ENCODE data around the gene CSRNP2.
"Not testable (repeated sequence)": the region's sequence is repeated elsewhere in the genome, so short reads cannot be mapped to it uniquely, and the experiment has no call there.

The CSRNP2 gene

GRCh38 chr12:51025836-51026638 lies 57.4 kb downstream of the CSRNP2 start, which contains the start of gene SLC11A2:
SLC11A2 (minus strand) TSS chr12:51026384; CDS start chr12:51010728, 15,656 bp downstream.
- DNase-seq = peak; percentile 92

GRCh38 chr12:51025338-51025835 lies 58.0 kb downstream of the CSRNP2 start:
- no peak for DNase-seq

GRCh38 chr12:51023625-51024382 lies 59.6 kb downstream of the CSRNP2 start:
- no peak for DNase-seq

GRCh38 chr12:51021694-51022093 lies 61.7 kb downstream of the CSRNP2 start:
- DNase-seq = no peak

GRCh38 chr12:51020448-51021182 lies 62.8 kb downstream of the CSRNP2 start:
- DNase-seq = peak; percentile 10

GRCh38 chr12:51019927-51020326 lies 63.5 kb downstream of the CSRNP2 start:
- no peak for DNase-seq

GRCh38 chr12:51018956-51019355 lies 64.4 kb downstream of the CSRNP2 start:
- no peak for DNase-seq

GRCh38 chr12:51017452-51017851 lies 65.9 kb downstream of the CSRNP2 start:
- DNase-seq = no peak

GRCh38 chr12:51014467-51014866 lies 68.9 kb downstream of the CSRNP2 start:
- DNase-seq = not testable (repeated sequence)

- DNase-seq = no peak
Measured at GRCh38 chr12:51013441-51013840, 70.0 kb downstream of the CSRNP2 start.

- no peak for DNase-seq
Measured at GRCh38 chr12:51012570-51013236, 70.7 kb downstream of the CSRNP2 start.

GRCh38 chr12:51011955-51012354 lies 71.4 kb downstream of the CSRNP2 start:
- DNase-seq = no peak
